GM06990 (cell line): Measurements from ENCODE around the gene STYXL1.
"Not testable (repeated sequence)": the region's sequence is repeated elsewhere in the genome, so short reads cannot be mapped to it uniquely, and the experiment has no call there.

Source experiments
- DNase-seq: peaks from one replicate; pipeline ENCODE4 v3.0.0-alpha.2; 2011; ENCODE audit not compliant: insufficient read length; ENCODE audit errors: extremely low read depth
- H3K27me3 ChIP-seq: replicated peaks from 2 replicates; pipeline ENCODE4 v1.6.0; 2011; ENCODE audit warnings: low read length; ENCODE audit not compliant: control insufficient read depth, insufficient read depth
- H3K36me3 ChIP-seq: 2 replicates; pipeline ENCODE4 v1.5.1; 2011; ENCODE audit warnings: low read length; ENCODE audit not compliant: control insufficient read depth, insufficient read depth
- H3K4me3 ChIP-seq: replicated peaks from 2 replicates; pipeline ENCODE4 v1.5.1; 2011; ENCODE audit warnings: low read depth, mild to moderate bottlenecking, control low read depth, low read length
- CTCF ChIP-seq: IDR thresholded peaks from 2 replicates; pipeline ENCODE4 v1.5.1; 2011; ENCODE audit warnings: low read length, control low read depth, mild to moderate bottlenecking, inconsistent platforms; ENCODE audit not compliant: insufficient read depth, poor library complexity, severe bottlenecking

STYXL1 gene

GRCh38 chr7:76062254-76062653 lies 14.5 kb upstream of the STYXL1 start:
- Histone ChIP-seq H3K36me3 (peaks cover 59% of the 10 kb centered on the region), H3K27me3 (no peaks in the 10 kb centered on the region), H3K4me3 (no peak overlapping the region)
- DNase-seq = no peak
- TF ChIP-seq CTCF = no peak

GRCh38 chr7:76060842-76061241 lies 13.0 kb upstream of the STYXL1 start:
- H3K27me3 ChIP-seq = no peaks in the 10 kb centered on the region
- H3K4me3 ChIP-seq = no peak overlapping the region
- TF ChIP-seq CTCF = no peak
- H3K36me3 ChIP-seq = peaks cover 58% of the 10 kb centered on the region
- DNase-seq = no peak

- H3K27me3 ChIP-seq, DNase-seq, H3K4me3 ChIP-seq: not testable (repeated sequence)
- H3K36me3 ChIP-seq = peaks cover 51% of the 10 kb centered on the region
These were observed 10.9 kb upstream of the STYXL1 start for GRCh38 chr7:76058745-76059144.

DNA sequence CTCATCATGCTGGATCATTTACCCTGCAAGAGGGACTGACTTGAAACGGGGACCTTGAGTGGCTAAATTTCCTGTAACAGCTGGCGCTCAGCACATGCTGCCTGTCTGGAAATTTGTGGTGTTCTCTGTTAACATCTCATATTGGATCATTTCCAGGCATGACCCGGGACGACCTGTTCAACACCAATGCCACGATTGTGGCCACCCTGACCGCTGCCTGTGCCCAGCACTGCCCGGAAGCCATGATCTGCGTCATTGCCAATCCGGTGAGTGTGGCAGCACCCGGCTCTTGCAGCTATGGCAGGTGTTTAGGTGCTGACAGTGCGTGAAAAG lies 10.0 kb upstream of the STYXL1 start:
- Histone ChIP-seq H3K27me3 (no peaks in the 10 kb centered on the region), H3K36me3 (peaks cover 44% of the 10 kb centered on the region), H3K4me3 (no peak overlapping the region)
- TF ChIP-seq CTCF = no peak
- no peak for DNase-seq

- H3K36me3 ChIP-seq = peaks cover 41% of the 10 kb centered on the region
- no peaks in the 10 kb centered on the region for H3K27me3 ChIP-seq
- no peak overlapping the region for H3K4me3 ChIP-seq
- no peak for TF ChIP-seq CTCF
- no peak for DNase-seq
These were observed 9.5 kb upstream of the STYXL1 start for GRCh38 chr7:76057103-76057812.

GRCh38 chr7:76056241-76056640 lies 8.4 kb upstream of the STYXL1 start:
- H3K27me3 ChIP-seq = no peaks in the 10 kb centered on the region
- H3K36me3 ChIP-seq = peaks cover 38% of the 10 kb centered on the region
- TF ChIP-seq CTCF = no peak
- DNase-seq = no peak
- no peak overlapping the region for H3K4me3 ChIP-seq
